ENCODE data around the gene RPS6KA3. TPM values are rescaled to one million over a fixed set of nuclear protein-coding genes. Genes with fewer than 3 reads are reported as not detected.

RPS6KA3 gene
- total RNA-seq, 1 experiment from 2014 or later, result 9.2 TPM

DNA sequence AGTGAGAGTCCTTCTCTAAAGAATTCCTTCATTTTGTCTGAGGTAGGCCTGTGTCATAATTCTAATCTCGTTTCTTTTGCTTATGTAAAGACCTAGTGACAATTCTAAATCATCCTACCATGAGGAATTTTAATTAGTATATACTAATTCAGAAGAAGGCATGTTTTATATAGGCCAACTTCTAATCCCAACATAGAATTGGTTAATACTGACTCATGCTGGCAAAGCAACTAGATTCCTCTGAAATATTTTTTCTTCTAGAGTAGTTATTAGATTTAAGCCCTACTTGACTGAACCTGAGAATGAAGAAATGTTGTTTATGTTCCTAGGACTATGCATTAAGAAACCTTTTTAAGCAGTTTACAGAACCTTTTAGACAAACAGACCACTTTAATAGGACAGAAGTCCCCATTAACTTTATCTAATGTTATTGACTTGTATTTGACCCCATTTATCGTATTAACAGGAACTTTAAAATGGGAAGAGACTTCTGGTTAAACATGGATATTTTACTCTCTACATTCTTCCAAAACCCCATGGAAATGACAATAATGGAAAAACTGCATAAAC is 69.0 kb downstream of the RPS6KA3 start:
- DNase-seq, result no peak

More for the DNA sequence above, 69.0 kb downstream of the RPS6KA3 start:
- no peak overlapping the region for H3T11ph ChIP-seq (ENCODE audit: low read length)
- H3K4me3 Mint-ChIP-seq, result no peak overlapping the region
- H4K20me1 ChIP-seq (ENCODE audit: control insufficient read depth, insufficient read depth, insufficient read length), result no peaks in the 10 kb centered on the region
- H2BK5ac ChIP-seq (ENCODE audit: insufficient read length, low read length), result no peak overlapping the region
- no peak overlapping the region for H2BK20ac ChIP-seq (ENCODE audit: low read depth, low read length, poor library complexity, severe bottlenecking)
- no peaks in the 10 kb centered on the region for H3K27me3 Mint-ChIP-seq (ENCODE audit: low read depth)
- H2BK12ac ChIP-seq (ENCODE audit: insufficient read length, low read depth, low read length), result no peak overlapping the region
- peaks cover 4% of the 10 kb centered on the region for H3K9me3 ChIP-seq (ENCODE audit: control insufficient read depth, low read depth, low read length)
- H3K4me1 Mint-ChIP-seq, result no peaks in the 10 kb centered on the region
- H3K27ac ChIP-seq (ENCODE audit: insufficient read length, low read depth, low read length), result no peak overlapping the region
- no peak overlapping the region for H2BK120ac ChIP-seq (ENCODE audit: low read depth, low read length, poor library complexity, severe bottlenecking)
- H3K27ac Mint-ChIP-seq, result no peak overlapping the region
- no CpG with 5 or more reads among the region's 2 CpGs for WGBS (ENCODE audit: extremely low coverage, insufficient read length, low lambda C conversion rate)
- TF ChIP-seq, protein P1, sequence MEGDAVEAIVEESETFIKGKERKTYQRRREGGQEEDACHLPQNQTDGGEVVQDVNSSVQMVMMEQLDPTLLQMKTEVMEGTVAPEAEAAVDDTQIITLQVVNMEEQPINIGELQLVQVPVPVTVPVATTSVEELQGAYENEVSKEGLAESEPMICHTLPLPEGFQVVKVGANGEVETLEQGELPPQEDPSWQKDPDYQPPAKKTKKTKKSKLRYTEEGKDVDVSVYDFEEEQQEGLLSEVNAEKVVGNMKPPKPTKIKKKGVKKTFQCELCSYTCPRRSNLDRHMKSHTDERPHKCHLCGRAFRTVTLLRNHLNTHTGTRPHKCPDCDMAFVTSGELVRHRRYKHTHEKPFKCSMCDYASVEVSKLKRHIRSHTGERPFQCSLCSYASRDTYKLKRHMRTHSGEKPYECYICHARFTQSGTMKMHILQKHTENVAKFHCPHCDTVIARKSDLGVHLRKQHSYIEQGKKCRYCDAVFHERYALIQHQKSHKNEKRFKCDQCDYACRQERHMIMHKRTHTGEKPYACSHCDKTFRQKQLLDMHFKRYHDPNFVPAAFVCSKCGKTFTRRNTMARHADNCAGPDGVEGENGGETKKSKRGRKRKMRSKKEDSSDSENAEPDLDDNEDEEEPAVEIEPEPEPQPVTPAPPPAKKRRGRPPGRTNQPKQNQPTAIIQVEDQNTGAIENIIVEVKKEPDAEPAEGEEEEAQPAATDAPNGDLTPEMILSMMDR (conservative IDR thresholded peaks at IDR 0.05), result no peak
- H2AFZ ChIP-seq (ENCODE audit: low read length), result no peak overlapping the region
- H3K4me2 ChIP-seq (ENCODE audit: insufficient read depth, insufficient read length, low read length), result no peak overlapping the region
- no peak overlapping the region for H2AK5ac ChIP-seq (ENCODE audit: insufficient read length, low read length)
- H4K8ac ChIP-seq (replicated peaks; ENCODE audit: insufficient read length, low read depth, low read length), result no peak overlapping the region
- no peak overlapping the region for H4K91ac ChIP-seq (ENCODE audit: insufficient read length, low read depth, low read length)
- H3K79me2 ChIP-seq (ENCODE audit: insufficient read depth, low read length), result no peaks in the 10 kb centered on the region
- H3K9ac ChIP-seq (ENCODE audit: extremely low read depth, insufficient read length, low read length), result no peak overlapping the region
- H3K27me3 ChIP-seq (ENCODE audit: insufficient read depth, low read length), result no peaks in the 10 kb centered on the region
- no peak overlapping the region for H3K14ac ChIP-seq (ENCODE audit: insufficient read depth, low read length)
- no peak overlapping the region for H3K4ac ChIP-seq (ENCODE audit: low read depth, low read length)
- H3K4me1 ChIP-seq (ENCODE audit: insufficient read depth, low read length), result no peaks in the 10 kb centered on the region
- no peaks in the 10 kb centered on the region for H3K23me2 ChIP-seq (ENCODE audit: insufficient read length, low read depth, low read length, poor library complexity, severe bottlenecking)
- no peak overlapping the region for H3K18ac ChIP-seq (ENCODE audit: insufficient read length, low read depth, low read length)
- no peak overlapping the region for H3K56ac ChIP-seq (ENCODE audit: insufficient read length, low read depth, low read length)
- no peak overlapping the region for H4K5ac ChIP-seq (ENCODE audit: insufficient read length, low read depth, low read length)
- H3K79me1 ChIP-seq (ENCODE audit: insufficient read depth, low read depth, low read length, poor library complexity, severe bottlenecking), result no peaks in the 10 kb centered on the region
- H3K36me3 Mint-ChIP-seq (ENCODE audit: insufficient read depth in 1 of 3, low read depth in 3 of 3), result peaks cover 1 to 16% (median 9%) of the 10 kb centered on the region in 3 experiments; a peak in 5 of 7 replicates
- peaks cover 31 to 40% of the 10 kb centered on the region in 2 experiments for H3K9me3 Mint-ChIP-seq
- H3K23ac ChIP-seq (ENCODE audit: insufficient read length, low read depth, low read length), result no peak overlapping the region
- H2BK15ac ChIP-seq (ENCODE audit: low read depth, low read length), result no peak overlapping the region
